ENCODE results near the gene LRCOL1.
A peak's percentile ranks its signal among the peaks of the same experiment; 100 is the strongest.

The LRCOL1 gene

DNA sequence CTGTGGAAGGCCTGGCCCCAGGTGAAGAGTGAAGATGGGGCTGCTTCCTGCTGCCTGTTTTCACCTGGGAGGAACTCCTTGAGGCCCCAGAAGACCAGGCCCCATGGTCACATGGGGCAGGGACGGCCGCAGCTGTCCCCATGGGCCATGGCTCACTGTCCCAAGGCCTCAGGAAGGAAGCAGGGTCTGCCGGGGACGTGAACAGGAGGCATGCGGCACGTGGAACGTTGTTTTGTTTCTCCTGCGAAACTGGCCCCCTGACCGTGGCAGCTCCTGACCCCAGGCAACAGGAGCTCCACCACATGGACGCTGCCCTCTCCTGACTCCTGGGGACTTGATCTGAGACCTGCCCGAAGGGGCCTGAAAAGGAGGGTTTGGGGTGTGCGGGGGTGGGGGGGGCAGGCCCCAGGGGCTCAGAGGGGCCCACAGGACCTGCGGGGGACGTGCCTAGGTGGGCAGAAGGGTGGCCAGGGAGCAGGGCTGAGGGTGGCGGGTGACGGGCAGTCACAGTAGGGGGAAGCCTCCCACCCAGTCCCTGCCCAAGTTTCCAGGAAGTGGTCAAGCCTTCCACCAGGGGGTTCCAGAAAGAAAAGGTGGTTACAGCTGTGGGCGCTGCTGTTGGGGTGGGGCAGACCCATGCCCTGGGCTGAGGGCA, 41.4 kb downstream of the LRCOL1 start:
- no peak for DNase-seq (ENCODE audit: low read depth in 2 of 3, low spot score in 1 of 3)

DNA sequence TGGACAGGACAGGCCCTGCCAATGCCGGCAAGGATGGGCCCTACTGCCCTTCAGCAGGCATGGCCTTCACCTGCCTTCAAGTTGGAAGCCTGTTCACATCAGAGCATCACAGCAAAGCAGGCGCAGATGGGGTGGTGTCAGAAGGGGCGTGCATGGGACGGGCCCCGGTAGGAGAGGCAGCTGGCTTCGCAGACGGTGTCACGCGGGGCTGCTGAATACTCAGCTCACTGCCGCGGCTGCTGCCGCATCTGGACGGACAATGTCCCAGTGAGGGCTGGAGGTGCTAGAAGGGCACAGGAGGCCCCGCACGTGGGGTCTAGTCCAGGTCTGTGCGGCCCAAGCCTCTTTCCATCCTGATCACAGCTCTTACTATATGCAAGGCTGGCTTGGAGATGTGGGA, 42.1 kb downstream of the LRCOL1 start:
- DNase-seq (ENCODE audit: low read depth in 2 of 3, low spot score in 1 of 3): no peak

DNA sequence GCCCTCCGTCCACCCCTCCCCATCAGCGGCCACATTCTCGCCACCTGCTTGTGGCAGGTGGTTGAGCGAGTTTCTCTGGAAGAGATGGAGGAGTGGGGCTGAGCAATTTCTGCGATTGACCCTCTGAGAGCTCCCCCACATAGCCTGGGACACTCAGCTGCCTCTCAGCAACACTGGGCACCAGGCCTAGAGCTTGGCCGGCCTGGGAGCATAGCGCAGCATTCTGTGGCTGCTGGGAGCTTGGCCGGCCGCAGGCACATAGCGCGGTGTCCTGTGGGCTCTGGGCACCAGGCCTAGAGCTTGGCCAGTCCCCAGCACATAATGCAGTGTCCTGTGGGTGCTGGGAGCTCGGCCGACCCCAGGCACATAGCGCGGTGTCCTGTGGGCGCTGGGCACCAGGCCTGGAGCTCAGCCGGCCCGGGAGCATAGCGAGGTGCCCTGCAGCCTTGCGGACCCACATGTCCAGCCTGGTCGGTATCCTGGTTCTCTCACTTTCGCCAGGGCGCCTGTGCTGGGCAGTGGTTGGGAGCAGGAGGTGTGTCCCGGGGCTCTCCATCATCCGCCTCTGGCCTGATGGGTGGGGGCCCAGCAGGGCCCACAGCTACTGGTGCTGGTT, 43.8 kb downstream of the LRCOL1 start:
- DNase-seq (ENCODE audit: low read depth in 2 of 3, low spot score in 1 of 3): no peak

- DNase-seq (ENCODE audit: low read depth in 2 of 3, low spot score in 1 of 3): no peak
Observed at GRCh38 chr12:132565365-132565764, 45.0 kb downstream of the LRCOL1 start.

DNA sequence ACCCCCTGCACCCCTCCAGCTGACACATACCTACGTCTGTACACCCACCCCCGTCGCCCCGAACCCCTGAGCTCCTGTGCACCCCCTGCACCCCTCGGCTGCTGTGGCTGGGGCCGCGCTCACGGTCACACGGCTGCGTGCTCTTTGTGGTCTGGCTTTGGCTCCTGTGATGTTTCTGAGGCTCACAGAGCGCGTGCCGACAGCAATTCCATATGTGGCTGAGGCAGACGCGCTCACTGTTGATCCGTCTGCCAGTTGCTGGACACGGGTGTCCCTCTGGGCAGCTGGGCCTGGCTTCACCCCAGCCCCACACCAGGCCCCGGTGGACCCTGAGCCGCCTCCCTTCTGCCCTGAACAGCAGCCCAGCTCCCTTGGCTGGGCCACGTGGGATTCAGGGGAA, 46.5 kb downstream of the LRCOL1 start:
- no peak for DNase-seq (ENCODE audit: low read depth in 2 of 3, low spot score in 1 of 3)

DNA sequence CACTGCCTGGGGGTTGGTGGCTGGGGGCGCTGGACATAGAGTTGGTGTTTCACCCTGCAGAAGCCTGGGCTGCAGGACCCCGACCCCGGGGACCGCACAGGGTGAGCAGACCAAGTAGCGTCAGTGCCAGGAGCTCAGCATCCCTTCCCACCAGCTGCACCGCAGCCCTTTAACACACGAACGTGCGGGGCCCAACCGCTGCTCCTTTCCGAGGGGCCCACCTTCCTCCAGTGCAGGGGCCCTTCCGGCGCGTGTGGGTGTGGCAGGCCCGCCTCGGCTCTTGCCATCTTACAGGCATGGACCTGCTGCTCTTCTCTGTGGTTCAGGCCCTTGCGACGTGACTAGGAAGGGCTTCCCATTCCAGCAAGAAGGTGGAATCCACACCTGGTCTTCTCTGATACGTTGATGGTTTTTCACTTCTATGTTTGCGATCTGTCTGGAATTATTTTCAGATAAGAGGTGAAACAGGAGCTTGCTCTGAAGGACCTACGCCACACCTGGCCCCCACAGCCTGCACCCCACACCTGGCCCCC, 47.8 kb downstream of the LRCOL1 start:
- no peak for DNase-seq (ENCODE audit: low read depth in 2 of 3, low spot score in 1 of 3)

- DNase-seq (ENCODE audit: low read depth in 2 of 3, low spot score in 1 of 3): no peak
Observed at GRCh38 chr12:132561427-132562156, 48.8 kb downstream of the LRCOL1 start.

DNA sequence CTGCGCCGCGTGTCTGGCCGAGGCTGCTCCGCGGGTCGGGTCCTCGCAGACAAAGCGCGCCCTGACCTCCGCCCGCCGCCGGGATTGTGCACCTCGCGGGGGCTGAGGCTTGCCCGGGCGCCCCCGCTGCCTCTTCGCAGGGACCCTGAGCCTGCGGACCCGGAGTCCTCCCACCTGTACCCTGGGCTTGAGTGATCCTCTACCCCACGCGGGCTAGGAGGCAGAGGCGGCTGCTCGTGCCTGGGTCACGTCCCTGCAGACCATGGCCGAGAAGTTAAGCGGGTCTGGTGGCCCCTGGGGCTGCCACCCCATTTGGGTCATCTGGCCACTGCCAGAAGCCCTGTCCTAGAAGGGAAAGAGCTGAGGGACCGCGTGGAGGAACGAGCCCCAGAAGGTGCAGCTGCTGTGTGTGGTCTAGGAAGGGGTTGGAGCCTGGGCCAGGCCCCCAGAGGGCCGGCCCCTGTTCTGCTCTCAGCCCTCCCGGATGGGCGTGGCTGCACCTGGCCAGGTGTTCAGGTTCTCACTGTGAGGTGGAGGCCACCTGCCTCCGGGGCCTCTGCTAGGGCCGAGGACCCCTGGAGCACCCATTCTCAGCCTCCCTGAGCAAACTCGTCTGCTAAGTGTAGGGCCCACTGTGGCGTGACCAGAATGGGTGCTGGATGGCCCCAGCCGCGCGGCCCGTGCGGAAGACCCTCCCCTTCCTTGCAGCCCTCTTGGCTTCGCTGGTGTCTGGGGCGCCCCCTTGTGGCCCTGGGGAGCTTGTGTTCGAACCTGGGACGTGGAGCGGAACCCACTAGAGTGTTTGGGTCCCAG, 49.6 kb downstream of the LRCOL1 start:
- DNase-seq (ENCODE audit: low read depth in 2 of 3, low spot score in 1 of 3): peak; percentile 53 to 78 (median 69)

DNA sequence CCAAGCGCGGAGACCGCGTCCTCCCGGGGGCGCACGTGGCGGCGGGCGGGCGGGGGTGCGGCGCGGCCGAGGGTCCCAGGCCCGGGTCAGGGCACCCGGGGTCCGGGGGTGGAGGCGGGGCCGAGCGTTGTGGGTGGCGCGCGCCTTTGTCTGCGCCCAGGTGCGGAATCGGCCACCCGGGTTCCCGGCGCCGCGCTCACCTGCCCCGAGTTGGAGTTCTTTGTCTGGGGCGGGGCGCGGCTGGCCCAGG, 50.1 kb downstream of the LRCOL1 start:
- peak in 1 of 3 donors; percentile 28 for DNase-seq (ENCODE audit: low read depth in 2 of 3, low spot score in 1 of 3)

DNA sequence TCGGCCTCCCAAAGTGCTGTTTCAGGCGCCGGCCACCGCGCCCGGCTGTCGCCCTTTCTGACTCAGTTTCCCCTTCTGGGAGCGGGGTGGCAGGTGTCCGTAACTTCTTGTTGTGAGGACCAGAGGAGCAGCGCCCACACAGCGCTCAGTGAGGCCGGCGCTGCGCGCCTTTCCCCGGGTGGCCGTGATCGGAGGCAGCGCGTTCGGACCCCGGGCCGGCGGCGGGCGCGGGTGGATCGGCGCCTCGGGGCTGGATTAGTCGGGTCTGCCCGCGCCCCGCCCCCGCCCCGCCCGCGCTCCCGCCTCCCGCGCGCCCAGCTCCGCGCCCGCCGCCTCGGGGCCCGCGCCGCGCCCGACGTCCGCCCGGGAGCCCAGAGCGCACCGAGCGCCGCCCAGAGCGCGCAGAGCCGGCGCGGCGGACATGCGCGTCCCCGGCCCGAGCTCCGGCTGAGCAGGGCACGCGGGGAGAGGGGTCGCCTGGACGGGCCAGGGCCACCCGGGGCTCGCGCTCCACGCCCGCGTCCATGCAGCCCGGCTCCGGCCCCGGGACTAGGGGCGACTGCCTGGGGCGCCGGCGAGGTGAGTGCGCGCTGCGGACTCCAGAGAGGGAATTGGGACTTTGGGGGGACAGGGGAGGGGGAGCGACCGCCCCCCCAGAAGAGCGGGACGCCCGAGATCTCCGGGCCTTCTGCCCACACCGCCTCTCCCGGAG, 50.6 kb downstream of the LRCOL1 start:
- peak in 2 of 3 donors; percentile 14 to 35 for DNase-seq (ENCODE audit: low read depth in 2 of 3, low spot score in 1 of 3)

GRCh38 chr12:132558861-132559623, 51.3 kb downstream of the LRCOL1 start:
- DNase-seq (ENCODE audit: low read depth in 2 of 3, low spot score in 1 of 3): no peak

GRCh38 chr12:132558042-132558856, 52.1 kb downstream of the LRCOL1 start:
- DNase-seq (ENCODE audit: low read depth in 2 of 3, low spot score in 1 of 3): no peak

GRCh38 chr12:132557291-132558015, 52.9 kb downstream of the LRCOL1 start:
- DNase-seq (ENCODE audit: low read depth in 2 of 3, low spot score in 1 of 3): no peak

DNA sequence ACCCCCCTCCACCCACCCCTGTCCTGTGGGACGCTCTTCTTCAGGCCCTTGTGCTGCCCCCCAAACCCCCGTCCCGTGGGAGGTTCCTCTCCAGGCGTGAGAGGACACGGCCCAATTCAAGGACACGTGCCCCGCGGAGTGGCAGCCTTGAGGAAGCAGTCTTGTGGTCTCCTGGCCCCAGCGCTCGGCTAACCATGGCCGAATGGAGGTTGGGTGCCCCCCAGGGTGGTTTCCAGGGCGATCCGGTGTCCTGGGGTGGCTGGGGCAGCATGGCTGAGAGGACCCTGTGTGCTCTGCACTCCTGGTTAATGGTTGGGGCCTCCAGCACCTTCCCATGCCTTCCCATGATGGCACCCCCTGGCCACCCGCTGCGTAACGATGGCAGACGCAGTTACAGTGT, 53.6 kb downstream of the LRCOL1 start:
- DNase-seq (ENCODE audit: low read depth in 2 of 3, low spot score in 1 of 3): no peak

GRCh38 chr12:132556216-132556615, 54.2 kb downstream of the LRCOL1 start:
- DNase-seq (ENCODE audit: low read depth in 2 of 3, low spot score in 1 of 3): no peak

DNA sequence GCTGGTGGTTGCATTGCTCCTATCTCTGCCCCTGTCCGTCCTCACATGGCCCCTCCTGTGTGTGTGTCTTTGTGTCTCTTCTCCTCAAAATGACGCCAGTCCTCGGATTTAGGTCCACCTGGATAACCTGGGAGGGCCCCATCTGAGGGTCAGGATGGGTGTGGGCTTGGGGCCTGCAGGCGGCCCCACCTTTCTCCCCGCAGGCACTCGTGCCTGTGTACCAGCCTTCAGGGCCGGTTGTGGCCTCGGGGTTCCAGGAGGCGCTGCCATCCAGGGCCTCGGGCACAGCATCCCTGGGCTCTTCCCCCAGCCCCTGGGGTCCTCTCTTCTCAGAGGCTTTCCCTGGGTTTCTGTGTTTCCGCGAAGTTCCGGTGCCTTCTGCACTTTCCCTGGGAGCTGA, 54.7 kb downstream of the LRCOL1 start:
- DNase-seq (ENCODE audit: low read depth in 2 of 3, low spot score in 1 of 3): no peak

DNA sequence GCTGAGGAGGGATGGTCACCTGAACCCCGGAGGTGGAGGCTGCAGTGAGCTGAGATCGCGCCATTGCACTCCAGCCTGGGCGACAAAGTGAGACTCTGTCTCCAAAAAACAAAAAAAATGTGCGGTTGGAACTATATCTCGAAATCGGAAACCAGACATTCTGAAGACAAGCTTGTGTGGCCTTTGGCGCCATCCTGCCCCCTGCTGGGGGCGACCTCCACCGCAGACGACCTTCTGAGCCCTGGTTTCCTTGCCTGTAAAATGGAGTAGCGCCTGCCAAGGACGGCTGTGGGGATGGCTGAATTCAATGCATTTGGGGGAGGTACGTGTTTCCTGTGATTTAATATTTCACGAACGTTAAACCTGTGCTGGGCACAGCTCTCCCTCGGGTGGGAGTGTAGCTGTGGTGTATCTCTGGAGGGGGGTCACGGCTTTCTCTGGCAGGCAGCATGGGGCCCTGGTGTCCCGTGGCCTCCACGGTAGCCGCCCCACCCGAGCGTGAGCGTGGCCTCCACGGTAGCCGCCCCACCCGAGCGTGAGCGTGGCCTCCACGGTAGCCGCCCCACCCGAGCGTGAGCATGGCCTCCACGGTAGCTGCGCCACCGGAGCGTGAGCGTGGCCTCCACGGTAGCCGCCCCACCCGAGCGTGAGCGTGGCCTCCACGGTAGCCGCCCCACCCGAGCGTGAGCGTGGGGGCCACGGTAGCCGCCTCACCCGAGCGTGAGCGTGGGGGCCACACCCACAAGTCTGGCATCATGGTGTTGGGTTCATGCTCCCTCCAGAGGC, 55.3 kb downstream of the LRCOL1 start:
- no peak for DNase-seq (ENCODE audit: low read depth in 2 of 3, low spot score in 1 of 3)

Data from stimulated activated CD4-positive, alpha-beta T cell treated with anti-CD3 and anti-CD28 coated beads, Interleukin-12 subunit alpha, Interleukin-12 subunit beta, amount 100 ng/mL, for 48 hours (primary cell).